ENCODE data around the gene CCDC146. TPM values are rescaled to one million over a fixed set of nuclear protein-coding genes. Genes with fewer than 3 reads are reported as not detected.

CCDC146 gene
- total RNA-seq, 1 experiment from 2014 or later, result 0.72 TPM

DNA sequence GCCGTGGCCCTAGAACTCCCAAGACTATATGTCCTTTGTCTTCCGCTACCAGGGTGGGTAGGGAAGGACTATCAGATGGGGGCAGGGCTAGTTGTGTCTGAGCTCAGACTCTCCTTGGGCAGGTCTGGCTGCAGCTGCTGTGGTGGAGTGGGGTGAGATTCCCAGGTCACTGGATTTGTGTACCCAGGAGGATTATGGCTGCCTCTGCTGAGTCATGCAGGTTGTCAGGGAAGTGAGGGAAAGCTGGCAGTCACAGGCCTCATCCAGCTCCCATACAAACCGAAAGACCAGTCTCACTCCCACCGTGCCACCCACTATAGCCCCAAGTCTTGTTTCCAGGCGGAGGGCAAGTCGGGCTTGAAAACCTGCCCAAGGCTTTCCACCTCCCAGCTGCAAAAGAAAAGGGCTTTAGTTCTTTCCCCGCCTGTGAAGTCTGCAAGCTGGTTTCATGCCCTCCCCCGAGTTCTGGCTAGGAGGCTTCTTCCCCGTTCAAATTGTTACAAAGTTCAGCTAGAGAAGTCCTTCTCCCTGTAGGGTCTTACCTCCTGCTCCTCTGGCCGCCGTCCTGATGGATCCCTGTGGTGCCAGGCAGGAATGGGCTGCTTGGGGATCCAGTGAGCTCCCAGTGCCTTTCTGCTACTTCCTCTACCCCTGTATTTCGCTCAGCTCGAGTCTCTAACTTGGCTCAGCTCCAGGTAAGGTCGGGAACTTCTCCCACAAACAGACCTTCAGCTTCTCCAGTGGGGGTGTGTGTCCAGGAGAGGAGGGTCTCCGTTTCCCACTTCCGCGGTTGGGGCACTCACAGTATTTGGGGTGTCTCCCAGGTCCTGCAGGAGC, 184.0 kb downstream of the CCDC146 start:
- Histone ChIP-seq H3K9ac (ENCODE audit: extremely low read depth, insufficient read length, low read length) (no peak overlapping the region), H2AFZ (ENCODE audit: low read length) (no peak overlapping the region), H4K91ac (ENCODE audit: insufficient read length, low read depth, low read length) (no peak overlapping the region), H3K18ac (ENCODE audit: insufficient read length, low read depth, low read length) (no peak overlapping the region), H3K14ac (ENCODE audit: insufficient read depth, low read length) (no peak overlapping the region), H3T11ph (ENCODE audit: low read length) (no peak overlapping the region), H3K27ac (ENCODE audit: insufficient read length, low read depth, low read length) (no peak overlapping the region), H4K20me1 (ENCODE audit: control insufficient read depth, insufficient read depth, insufficient read length) (no peaks in the 10 kb centered on the region), H2BK20ac (ENCODE audit: low read depth, low read length, poor library complexity, severe bottlenecking) (no peak overlapping the region), H2AK5ac (ENCODE audit: insufficient read length, low read length) (no peak overlapping the region), H3K79me2 (ENCODE audit: insufficient read depth, low read length) (no peaks in the 10 kb centered on the region), H3K4me1 (ENCODE audit: insufficient read depth, low read length) (no peaks in the 10 kb centered on the region; the same call in 1 of the 2 replicates), H2BK120ac (ENCODE audit: low read depth, low read length, poor library complexity, severe bottlenecking) (no peak overlapping the region), H3K79me1 (ENCODE audit: insufficient read depth, low read depth, low read length, poor library complexity, severe bottlenecking) (no peaks in the 10 kb centered on the region), H3K23ac (ENCODE audit: insufficient read length, low read depth, low read length) (no peak overlapping the region), H4K8ac (replicated peaks; ENCODE audit: insufficient read length, low read depth, low read length) (no peak overlapping the region), H2BK5ac (ENCODE audit: insufficient read length, low read length) (no peak overlapping the region), H2BK12ac (ENCODE audit: insufficient read length, low read depth, low read length) (no peak overlapping the region), H4K5ac (ENCODE audit: insufficient read length, low read depth, low read length) (no peak overlapping the region), H3K23me2 (ENCODE audit: insufficient read length, low read depth, low read length, poor library complexity, severe bottlenecking) (no peaks in the 10 kb centered on the region), H3K4ac (ENCODE audit: low read depth, low read length) (no peak overlapping the region), H2BK15ac (ENCODE audit: low read depth, low read length) (no peak overlapping the region), H3K4me2 (ENCODE audit: insufficient read depth, insufficient read length, low read length) (no peak overlapping the region), H3K27me3 (ENCODE audit: insufficient read depth, low read length) (no peaks in the 10 kb centered on the region), H3K56ac (ENCODE audit: insufficient read length, low read depth, low read length) (no peak overlapping the region), H3K9me3 (ENCODE audit: control insufficient read depth, low read depth, low read length) (no peaks in the 10 kb centered on the region)
- H3K4me1 Mint-ChIP-seq, result peaks cover 28 to 29% of the 10 kb centered on the region in 2 experiments
- H3K4me3 Mint-ChIP-seq, result no peak overlapping the region
- no peak for DNase-seq
- no peaks in the 10 kb centered on the region for H3K27me3 Mint-ChIP-seq (ENCODE audit: low read depth)
- H3K36me3 Mint-ChIP-seq (ENCODE audit: insufficient read depth in 1 of 3, low read depth in 3 of 3), result peaks cover 0 to 23% (median 3%) of the 10 kb centered on the region in 3 experiments; a peak in 5 of 7 replicates
- WGBS (ENCODE audit: extremely low coverage, insufficient read length, low lambda C conversion rate), result no CpG with 5 or more reads among the region's 17 CpGs
- TF ChIP-seq, protein P1, sequence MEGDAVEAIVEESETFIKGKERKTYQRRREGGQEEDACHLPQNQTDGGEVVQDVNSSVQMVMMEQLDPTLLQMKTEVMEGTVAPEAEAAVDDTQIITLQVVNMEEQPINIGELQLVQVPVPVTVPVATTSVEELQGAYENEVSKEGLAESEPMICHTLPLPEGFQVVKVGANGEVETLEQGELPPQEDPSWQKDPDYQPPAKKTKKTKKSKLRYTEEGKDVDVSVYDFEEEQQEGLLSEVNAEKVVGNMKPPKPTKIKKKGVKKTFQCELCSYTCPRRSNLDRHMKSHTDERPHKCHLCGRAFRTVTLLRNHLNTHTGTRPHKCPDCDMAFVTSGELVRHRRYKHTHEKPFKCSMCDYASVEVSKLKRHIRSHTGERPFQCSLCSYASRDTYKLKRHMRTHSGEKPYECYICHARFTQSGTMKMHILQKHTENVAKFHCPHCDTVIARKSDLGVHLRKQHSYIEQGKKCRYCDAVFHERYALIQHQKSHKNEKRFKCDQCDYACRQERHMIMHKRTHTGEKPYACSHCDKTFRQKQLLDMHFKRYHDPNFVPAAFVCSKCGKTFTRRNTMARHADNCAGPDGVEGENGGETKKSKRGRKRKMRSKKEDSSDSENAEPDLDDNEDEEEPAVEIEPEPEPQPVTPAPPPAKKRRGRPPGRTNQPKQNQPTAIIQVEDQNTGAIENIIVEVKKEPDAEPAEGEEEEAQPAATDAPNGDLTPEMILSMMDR (conservative IDR thresholded peaks at IDR 0.05), result no peak
- peaks cover 7% of the 10 kb centered on the region in 2 experiments; a peak in 4 of 5 replicates for H3K9me3 Mint-ChIP-seq
- H3K27ac Mint-ChIP-seq, result peak overlapping the region in 2 of 3 experiments; percentile 9 to 66; a peak in 2 of 7 replicates

Data from H9 (cell line).